ENCODE data around the gene SORCS2. TPM values are rescaled to one million over a fixed set of nuclear protein-coding genes. Genes with fewer than 3 reads are reported as not detected.

Gene SORCS2
- polyA plus RNA-seq, 1 donor from 2014 or later, result 1.0 TPM

DNA sequence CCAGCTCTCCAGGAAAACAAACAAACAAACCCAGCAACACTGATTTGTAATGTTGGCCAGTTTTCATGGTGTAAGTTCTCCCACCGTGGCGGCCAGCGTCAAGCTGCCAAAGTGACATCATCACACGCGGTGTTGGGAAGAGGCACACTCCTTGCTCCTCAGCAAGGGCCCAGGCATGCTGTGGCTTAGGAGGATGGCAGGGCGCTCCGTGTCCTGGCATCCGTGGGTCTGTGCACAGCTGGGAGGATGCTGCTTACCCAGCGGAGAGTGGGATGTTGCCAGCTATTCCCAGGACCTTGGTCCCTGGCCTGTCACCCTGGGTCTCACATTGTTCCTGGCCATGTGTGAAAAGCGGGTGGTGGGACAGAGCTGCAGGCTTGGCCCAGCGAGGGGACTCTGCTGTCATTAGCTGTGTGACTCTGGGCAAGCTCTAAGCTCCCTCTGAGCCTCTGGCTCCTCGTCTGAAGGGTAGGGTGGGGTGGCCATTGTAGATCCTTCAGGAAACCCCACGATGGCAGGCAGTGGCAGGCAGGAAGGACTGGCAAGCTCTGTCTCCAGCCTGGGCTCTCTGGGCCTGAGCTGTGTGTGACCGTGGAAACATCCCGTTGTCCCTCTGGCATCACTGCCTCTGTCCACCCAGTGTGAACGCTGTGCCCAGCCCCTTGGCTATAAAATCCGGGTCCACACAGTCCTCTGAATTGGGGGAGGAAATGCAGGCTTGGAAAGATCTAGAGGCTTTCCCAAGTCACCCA, 231.6 kb downstream of the SORCS2 start:
- H3K36me3 ChIP-seq (ENCODE audit: insufficient read depth, low read length), result no peaks in the 10 kb centered on the region
- TF ChIP-seq EZH2 (IDR thresholded peaks at IDR 0.05; ENCODE audit: borderline replicate concordance, insufficient read depth, low read length, poor library complexity, severe bottlenecking), result no peak
- no peak for TF ChIP-seq EP300 (conservative IDR thresholded peaks at IDR 0.05; ENCODE audit: poor library complexity, severe bottlenecking)
- no peak for TF ChIP-seq MXI1 (conservative IDR thresholded peaks at IDR 0.05; ENCODE audit: poor library complexity, severe bottlenecking)
- TF ChIP-seq POLR2AphosphoS5 (IDR thresholded peaks at IDR 0.05), result no peak
- TF ChIP-seq, protein P1, sequence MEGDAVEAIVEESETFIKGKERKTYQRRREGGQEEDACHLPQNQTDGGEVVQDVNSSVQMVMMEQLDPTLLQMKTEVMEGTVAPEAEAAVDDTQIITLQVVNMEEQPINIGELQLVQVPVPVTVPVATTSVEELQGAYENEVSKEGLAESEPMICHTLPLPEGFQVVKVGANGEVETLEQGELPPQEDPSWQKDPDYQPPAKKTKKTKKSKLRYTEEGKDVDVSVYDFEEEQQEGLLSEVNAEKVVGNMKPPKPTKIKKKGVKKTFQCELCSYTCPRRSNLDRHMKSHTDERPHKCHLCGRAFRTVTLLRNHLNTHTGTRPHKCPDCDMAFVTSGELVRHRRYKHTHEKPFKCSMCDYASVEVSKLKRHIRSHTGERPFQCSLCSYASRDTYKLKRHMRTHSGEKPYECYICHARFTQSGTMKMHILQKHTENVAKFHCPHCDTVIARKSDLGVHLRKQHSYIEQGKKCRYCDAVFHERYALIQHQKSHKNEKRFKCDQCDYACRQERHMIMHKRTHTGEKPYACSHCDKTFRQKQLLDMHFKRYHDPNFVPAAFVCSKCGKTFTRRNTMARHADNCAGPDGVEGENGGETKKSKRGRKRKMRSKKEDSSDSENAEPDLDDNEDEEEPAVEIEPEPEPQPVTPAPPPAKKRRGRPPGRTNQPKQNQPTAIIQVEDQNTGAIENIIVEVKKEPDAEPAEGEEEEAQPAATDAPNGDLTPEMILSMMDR (IDR thresholded peaks at IDR 0.05; ENCODE audit: poor library complexity, severe bottlenecking), result no peak
- no peak for TF ChIP-seq SMC3 (conservative IDR thresholded peaks at IDR 0.05; ENCODE audit: poor library complexity)
- TF ChIP-seq, protein P2, sequence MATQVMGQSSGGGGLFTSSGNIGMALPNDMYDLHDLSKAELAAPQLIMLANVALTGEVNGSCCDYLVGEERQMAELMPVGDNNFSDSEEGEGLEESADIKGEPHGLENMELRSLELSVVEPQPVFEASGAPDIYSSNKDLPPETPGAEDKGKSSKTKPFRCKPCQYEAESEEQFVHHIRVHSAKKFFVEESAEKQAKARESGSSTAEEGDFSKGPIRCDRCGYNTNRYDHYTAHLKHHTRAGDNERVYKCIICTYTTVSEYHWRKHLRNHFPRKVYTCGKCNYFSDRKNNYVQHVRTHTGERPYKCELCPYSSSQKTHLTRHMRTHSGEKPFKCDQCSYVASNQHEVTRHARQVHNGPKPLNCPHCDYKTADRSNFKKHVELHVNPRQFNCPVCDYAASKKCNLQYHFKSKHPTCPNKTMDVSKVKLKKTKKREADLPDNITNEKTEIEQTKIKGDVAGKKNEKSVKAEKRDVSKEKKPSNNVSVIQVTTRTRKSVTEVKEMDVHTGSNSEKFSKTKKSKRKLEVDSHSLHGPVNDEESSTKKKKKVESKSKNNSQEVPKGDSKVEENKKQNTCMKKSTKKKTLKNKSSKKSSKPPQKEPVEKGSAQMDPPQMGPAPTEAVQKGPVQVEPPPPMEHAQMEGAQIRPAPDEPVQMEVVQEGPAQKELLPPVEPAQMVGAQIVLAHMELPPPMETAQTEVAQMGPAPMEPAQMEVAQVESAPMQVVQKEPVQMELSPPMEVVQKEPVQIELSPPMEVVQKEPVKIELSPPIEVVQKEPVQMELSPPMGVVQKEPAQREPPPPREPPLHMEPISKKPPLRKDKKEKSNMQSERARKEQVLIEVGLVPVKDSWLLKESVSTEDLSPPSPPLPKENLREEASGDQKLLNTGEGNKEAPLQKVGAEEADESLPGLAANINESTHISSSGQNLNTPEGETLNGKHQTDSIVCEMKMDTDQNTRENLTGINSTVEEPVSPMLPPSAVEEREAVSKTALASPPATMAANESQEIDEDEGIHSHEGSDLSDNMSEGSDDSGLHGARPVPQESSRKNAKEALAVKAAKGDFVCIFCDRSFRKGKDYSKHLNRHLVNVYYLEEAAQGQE (IDR thresholded peaks at IDR 0.05; ENCODE audit: borderline replicate concordance), result no peak
- TF ChIP-seq RAD21 (conservative IDR thresholded peaks at IDR 0.05), result no peak
- no peak for TF ChIP-seq TAF1 (IDR thresholded peaks at IDR 0.05; ENCODE audit: low read depth)
- no peak overlapping the region for H3K27ac ChIP-seq (ENCODE audit: low read length)
- no peak overlapping the region for H3K9ac ChIP-seq (ENCODE audit: low read length)
- H3K9me3 ChIP-seq (ENCODE audit: low read length), result no peaks in the 10 kb centered on the region
- no peaks in the 10 kb centered on the region for H3K79me2 ChIP-seq (replicated peaks; ENCODE audit: insufficient read depth, low read length)
- H3K9me2 ChIP-seq (ENCODE audit: insufficient read depth, low read length), result no peaks in the 10 kb centered on the region
- no peaks in the 10 kb centered on the region for H4K20me1 ChIP-seq (ENCODE audit: insufficient read depth)
- H3F3A ChIP-seq (ENCODE audit: insufficient read depth, low read length, poor library complexity, severe bottlenecking), result no peaks in the 10 kb centered on the region
- no peak overlapping the region for H3K4me3 ChIP-seq (ENCODE audit: low read length)
- no peak overlapping the region for H2AFZ ChIP-seq (ENCODE audit: low read depth, low read length)
- no peak overlapping the region for H3K4me2 ChIP-seq (ENCODE audit: low read length)
- H3K27me3 ChIP-seq (ENCODE audit: insufficient read depth, low read depth, low read length), result no peaks in the 10 kb centered on the region

DNA sequence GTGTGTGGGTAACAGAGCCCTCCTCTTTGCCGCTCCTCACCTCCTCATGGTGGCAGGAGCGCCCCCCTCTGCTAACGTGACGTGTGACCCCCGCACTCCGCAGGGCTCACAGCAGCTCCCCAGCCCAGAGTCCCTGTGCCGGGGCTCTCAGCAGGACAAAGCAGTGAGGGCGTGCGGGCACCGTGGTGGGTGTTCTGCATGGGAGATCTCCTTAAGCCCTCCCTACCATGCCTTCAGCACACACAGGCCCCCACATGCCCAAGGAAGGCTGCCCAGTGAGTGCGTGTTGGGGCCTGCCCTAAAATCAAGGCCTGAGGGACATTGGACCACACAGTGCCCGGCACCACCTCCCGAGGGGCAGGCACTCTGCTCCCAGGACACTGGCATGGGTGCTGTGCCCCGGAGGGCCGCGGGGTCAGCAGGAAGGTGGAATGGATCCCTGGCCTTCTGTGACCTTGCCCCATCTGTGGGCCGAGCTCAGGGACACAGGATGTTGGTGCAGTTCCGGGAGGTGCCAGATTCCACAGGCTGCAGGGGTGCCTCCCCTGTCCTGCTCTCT, 232.3 kb downstream of the SORCS2 start:
- TF ChIP-seq SMC3 (conservative IDR thresholded peaks at IDR 0.05; ENCODE audit: poor library complexity), result no peak
- TF ChIP-seq, protein P1 (IDR thresholded peaks at IDR 0.05; ENCODE audit: poor library complexity, severe bottlenecking), result no peak
- TF ChIP-seq RAD21 (conservative IDR thresholded peaks at IDR 0.05), result no peak
- TF ChIP-seq EP300 (conservative IDR thresholded peaks at IDR 0.05; ENCODE audit: poor library complexity, severe bottlenecking), result no peak
- TF ChIP-seq MXI1 (conservative IDR thresholded peaks at IDR 0.05; ENCODE audit: poor library complexity, severe bottlenecking), result no peak
- TF ChIP-seq POLR2AphosphoS5 (IDR thresholded peaks at IDR 0.05), result no peak
- TF ChIP-seq, protein P2 (IDR thresholded peaks at IDR 0.05; ENCODE audit: borderline replicate concordance), result no peak
- TF ChIP-seq EZH2 (IDR thresholded peaks at IDR 0.05; ENCODE audit: borderline replicate concordance, insufficient read depth, low read length, poor library complexity, severe bottlenecking), result no peak
- no peak for TF ChIP-seq TAF1 (IDR thresholded peaks at IDR 0.05; ENCODE audit: low read depth)
- Histone ChIP-seq H3K79me2 (replicated peaks; ENCODE audit: insufficient read depth, low read length) (no peaks in the 10 kb centered on the region), H2AFZ (ENCODE audit: low read depth, low read length) (no peak overlapping the region), H3F3A (ENCODE audit: insufficient read depth, low read length, poor library complexity, severe bottlenecking) (no peaks in the 10 kb centered on the region), H4K20me1 (ENCODE audit: insufficient read depth) (no peaks in the 10 kb centered on the region), H3K27ac (ENCODE audit: low read length) (no peak overlapping the region), H3K9me3 (ENCODE audit: low read length) (no peaks in the 10 kb centered on the region), H3K36me3 (ENCODE audit: insufficient read depth, low read length) (no peaks in the 10 kb centered on the region), H3K4me3 (ENCODE audit: low read length) (no peak overlapping the region), H3K9ac (ENCODE audit: low read length) (no peak overlapping the region), H3K27me3 (ENCODE audit: insufficient read depth, low read depth, low read length) (no peaks in the 10 kb centered on the region), H3K4me2 (ENCODE audit: low read length) (no peak overlapping the region), H3K9me2 (ENCODE audit: insufficient read depth, low read length) (no peaks in the 10 kb centered on the region)

Data from neural cell (in vitro differentiated cells).